GM21529 (cell line): ENCODE data around the gene TIMM50.
"Not testable (repeated sequence)": the region's sequence is repeated elsewhere in the genome, so short reads cannot be mapped to it uniquely, and the experiment has no call there.

Experiments
- ATAC-seq: cut with Tn5 transposase; IDR thresholded peaks from one replicate; pipeline ENCODE4 v1.9.1; 2021; ENCODE audit not compliant: unreplicated experiment

TIMM50 gene

DNA sequence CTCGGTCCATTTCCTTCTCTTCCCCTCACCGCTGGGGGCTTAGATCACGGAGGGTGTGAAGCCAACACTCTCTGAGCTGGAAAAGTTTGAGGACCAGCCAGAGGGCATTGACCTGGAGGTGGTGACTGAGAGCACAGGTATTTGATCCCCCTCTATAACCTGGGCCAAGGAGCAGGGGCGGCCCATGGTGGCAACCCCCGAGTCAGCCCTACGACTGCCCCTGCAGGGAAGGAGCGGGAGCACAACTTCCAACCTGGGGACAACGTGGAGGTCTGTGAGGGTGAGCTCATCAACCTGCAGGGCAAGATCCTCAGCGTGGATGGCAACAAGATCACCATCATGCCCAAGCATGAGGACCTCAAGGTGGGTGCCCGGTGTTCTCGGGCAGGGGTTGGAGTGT is 11.6 kb upstream of the TIMM50 start:
- ATAC-seq, result no peak

DNA sequence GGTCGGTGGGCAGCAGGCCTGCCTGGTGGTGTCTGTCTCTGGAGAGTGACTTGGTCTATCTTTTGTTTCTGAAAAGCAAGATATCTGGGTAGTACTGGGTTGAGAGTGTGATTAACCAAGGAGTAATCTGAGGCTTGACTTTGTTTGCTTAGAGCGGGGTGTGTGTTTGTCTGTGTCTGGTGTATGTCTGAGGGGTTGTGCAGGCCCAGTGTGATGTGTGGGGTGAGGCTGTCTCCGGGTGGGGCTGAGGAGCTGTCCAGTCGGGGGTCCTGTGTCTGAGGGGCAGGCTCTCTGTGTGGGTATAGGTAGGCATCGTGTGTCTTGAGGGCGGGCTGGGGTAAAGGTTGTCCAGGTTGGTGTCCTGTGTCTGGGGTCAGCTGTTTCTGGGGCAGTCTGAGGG is 11.1 kb upstream of the TIMM50 start:
- ATAC-seq, result no peak

DNA sequence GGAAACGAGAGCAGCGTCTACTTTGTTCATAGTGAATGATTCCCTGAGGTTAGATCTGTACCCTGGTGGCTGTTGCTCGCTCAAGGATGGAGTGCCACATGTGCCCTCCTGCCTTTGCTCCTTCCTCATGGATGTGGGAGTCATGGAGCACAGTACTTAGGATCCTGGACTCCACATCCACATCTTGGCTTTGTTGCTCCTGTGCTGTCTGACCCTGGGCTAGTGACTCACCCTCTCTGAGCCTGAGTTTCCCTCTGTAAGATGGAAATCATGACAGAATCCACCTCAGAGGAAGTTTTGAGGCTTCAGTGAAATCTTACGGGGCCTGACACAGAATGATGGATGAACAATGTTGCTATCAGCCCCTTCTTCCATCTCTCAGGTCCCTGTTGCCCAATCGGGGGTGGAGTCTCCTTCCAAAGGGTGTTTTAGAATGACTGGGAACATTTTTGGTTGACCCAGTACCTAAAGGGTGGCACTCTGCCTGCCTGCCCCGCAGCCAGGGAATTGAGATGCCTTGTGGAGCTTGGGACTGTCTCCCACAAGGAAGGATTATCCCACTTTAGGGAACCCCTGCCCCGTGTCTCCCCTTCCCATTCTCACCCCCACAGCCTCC is 9.8 kb upstream of the TIMM50 start:
- ATAC-seq, result no peak

DNA sequence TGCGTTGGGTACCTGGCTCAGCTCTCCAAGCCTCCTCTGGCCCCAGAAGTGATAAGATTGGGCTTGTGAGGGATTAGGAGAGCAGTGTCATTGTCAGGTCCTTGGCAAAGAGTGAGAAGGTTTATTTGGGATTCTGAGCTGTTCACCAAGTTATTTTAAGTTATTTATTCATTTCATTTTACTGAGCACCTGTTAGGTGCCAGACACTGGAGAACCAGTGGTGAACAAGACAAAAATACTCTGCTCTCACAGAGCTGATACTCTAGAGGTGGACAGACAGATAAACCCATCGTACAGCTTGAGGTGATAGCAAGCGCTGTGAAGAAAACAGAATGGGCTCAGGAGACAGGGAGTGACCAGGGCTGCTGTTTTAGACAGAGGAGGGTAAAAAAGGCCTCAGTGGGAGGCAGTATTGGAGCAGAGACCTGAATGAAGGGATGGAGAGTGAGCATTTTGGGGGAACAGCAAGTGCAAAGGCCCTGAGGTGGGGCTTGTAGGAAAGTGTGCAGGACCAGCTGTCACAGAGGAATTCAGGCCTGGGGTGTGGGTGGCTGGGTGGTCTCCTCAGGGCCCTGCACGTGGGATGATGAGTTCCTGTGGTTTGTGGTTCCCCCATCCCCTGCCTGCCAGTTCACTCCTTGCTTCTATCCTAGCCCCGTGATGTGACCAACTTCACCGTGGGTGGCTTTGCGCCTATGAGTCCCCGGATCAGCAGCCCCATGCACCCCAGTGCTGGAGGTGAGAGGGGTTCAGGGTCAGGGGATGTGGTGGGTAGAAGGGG is 8.7 kb upstream of the TIMM50 start:
- no peak for ATAC-seq

DNA sequence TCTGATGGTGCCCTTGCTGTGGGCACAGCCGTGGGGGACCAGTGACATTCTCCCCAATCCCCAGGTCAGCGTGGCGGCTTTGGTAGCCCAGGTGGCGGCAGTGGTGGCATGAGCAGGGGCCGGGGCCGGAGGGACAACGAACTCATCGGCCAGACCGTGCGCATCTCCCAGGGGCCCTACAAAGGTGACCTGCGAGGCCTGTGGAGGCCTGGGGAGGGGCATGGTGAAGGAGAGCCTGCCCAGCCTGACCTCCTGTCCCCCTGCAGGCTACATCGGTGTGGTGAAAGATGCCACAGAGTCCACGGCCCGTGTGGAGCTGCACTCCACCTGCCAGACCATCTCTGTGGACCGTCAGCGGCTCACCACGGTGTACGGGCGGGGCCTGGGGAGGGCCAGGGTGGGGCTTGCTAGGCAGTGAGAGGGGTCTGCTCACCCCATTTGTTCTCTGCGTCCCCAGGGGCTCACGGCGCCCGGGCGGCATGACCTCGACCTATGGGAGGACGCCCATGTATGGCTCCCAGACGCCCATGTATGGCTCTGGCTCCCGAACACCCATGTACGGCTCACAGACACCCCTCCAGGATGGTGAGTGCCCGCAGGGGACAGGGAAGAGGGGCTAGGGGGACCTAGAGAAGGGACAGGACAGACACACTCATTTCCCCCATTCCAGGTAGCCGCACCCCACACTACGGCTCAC is 7.7 kb upstream of the TIMM50 start:
- no peak for ATAC-seq

DNA sequence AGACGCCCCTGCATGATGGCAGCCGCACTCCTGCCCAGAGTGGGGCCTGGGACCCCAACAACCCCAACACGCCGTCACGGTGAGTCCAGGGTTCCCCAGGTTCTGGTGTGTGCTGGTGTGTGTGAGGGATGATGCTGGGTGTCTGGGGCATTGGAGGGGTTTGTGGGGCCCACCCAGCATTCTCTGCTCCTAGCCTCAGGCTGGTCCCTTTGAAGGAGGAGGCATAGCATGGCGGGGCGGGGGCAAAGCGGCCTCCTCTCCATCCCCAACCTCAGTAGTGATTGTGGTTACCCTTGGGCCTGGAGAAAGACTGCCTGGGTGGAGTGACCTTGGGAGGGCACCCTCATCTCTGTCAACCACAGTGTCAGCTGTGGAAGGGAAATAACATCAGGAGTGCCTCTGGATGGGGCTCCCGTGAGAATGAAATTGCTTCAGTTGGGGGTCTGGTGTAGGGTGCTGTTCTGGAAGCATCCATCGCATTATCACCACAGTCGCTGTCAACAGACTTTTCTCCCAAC is 7.1 kb upstream of the TIMM50 start:
- ATAC-seq, result no peak

DNA sequence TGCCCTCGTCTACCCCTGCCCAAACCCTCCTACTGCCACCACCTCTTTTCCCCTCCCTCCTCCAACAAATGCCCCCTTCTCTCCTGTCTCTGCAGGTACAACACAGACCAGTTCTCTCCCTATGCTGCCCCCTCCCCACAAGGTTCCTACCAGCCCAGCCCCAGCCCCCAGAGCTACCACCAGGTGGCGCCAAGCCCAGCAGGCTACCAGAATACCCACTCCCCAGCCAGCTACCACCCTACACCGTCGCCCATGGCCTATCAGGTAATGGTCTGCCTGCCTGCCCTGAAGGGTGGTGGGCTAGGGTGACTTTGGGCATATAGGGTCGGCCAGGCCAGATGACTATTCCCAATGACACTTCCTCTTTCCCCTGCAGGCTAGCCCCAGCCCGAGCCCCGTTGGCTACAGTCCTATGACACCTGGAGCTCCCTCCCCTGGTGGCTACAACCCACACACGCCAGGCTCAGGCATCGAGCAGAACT is 6.5 kb upstream of the TIMM50 start:
- no peak for ATAC-seq

DNA sequence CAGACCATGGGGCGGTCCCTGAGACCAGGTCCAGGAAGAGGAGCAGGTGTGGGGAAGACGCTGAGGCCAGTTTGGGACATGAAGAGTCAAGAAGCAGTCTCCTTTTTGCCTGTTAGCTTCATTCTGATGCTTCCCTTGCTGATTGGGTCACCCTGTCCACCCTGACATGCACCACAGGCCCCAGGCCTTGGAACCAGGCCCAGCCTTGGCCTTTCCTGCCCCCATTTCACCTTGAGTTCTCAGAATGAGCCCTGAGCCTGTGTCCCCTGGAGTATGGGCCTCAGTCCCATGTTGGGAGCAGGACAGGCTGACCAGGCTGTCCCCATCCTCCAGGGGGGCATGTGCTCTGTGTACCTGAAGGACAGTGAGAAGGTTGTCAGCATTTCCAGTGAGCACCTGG is 4.9 kb upstream of the TIMM50 start:
- ATAC-seq, result no peak

DNA sequence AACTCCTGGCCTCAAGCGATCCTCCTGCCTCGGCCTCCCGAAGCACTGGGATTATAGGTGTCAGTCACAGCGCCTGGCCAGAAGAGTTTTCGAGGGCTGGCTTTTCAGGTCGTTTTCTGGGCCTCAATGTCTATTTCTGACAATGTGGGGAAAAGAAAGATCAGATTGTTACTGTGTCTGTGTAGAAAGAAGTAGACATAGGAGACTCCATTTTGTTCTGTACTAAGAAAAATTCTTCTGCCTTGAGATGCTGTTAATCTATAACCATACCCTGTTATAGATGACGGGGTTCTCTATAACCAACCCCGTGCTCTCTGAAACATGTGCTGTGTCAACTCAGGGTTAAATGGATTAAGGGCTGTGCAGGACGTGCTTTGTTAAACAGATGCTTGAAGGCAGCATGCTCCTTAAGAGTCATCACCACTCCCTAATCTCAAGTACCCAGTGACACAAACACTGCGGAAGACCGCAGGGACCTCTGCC is 1.3 kb upstream of the TIMM50 start:
- ATAC-seq, result not testable (repeated sequence)

DNA sequence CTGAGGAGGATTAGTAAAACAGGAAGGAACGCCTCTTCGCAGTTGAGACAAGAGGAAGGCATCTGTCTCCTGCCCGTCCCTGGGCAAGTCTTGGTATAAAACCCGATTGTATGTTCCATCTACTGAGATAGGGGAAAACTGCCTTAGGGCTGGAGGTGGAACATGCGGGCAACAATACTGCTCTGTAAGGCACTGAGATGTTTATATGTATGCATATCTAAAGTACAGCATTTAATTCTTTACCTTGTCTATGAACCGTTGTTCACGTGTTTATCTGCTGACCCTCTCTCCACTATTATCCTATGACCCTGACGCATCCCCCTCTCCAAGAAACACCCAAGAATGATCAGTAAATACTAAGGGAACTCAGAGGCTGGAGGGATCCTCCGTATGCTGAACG is 722 bp upstream of the TIMM50 start:
- no peak for ATAC-seq

DNA sequence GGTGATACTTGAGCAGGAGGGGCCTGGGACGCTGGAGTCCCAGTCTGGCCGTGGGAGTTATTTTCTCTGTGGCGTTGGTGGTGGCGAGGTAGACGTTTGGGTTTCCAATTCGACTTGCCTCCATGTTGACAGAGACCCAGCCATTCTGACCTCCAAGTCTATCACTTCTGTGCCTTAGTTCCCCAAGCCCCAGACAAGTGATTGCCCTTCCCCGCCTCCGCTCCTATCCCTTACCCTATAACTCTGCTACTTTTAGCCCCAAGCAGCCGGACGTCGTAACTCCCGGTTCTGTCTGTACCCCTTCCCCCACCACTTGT is 549 bp downstream of the TIMM50 start:
- peak; percentile 20 for ATAC-seq

DNA sequence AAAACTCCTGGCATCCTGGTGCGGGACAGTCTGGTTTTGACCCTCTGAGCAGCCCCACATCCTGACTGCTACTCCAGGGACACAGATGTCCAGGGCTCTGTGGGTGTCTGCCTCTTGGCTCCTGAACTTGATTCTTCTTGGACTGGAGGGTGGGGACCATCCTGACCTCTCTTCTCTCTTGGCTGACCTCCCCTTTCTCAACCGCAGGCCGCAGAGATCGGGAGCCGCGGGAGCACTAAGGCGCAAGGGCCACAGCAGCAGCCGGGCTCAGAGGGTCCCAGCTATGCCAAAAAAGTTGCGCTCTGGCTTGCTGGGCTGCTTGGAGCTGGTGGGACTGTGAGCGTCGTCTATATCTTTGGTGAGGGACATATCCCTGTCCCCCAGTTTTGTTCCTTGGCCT is 1.0 kb downstream of the TIMM50 start:
- no peak for ATAC-seq

DNA sequence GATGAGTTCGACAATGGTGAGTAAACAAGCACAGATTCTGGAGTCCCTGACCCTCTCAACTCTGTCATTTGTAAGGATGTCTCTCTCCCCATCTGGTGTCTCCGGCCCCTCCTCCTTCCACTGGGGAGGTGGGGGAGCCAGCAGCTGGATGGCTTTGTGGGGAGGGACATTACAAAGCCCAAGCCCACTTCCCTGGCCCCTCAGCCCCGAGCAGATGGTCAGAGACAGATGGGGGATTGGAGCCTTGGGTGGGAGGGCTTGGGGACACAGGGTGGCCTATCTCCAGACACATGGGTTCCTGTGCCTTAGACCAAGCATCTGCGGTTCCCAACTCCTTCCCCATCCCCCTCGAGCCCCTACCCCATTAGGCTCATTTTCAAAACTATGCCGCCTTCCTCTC is 2.5 kb downstream of the TIMM50 start:
- ATAC-seq, result no peak

DNA sequence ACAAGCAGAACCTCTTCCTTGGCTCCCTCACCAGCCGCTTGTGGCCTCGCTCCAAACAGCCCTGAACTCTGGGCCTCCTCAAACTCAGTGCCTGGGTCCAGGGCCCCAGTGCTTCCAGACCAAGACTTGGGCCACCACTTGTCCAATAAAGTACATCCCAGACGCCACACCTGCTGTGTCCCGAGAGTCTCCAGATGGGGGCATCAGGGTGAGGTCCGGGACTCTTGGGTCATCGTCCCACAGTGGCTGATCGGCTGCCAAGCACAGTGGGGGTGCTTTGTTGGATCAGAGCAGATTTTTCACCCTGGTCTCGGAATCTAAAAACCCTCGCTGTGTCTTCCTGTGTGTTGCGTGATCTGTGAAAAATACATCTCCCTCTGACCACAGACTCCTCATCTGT is 9.1 kb downstream of the TIMM50 start:
- ATAC-seq, result no peak

DNA sequence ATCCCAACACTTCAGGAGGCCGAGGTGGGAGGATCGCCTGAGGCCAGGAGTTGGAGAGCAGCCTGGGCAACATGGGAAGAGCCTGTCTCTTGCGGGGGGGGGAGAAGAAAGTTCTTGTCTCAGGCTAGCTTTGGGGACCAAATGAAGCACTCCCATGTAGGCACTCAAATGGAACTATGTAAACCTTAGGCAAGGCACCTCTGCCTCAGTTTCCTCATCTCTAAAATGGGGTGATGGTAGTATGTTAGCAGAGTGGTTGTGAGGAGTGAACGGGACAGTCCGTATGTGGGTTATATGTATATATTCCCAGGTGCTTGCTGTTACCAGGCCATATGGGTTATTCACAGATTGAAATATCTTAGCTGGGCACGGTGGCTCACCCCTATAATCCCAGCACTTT is 11.6 kb downstream of the TIMM50 start:
- ATAC-seq, result no peak

DNA sequence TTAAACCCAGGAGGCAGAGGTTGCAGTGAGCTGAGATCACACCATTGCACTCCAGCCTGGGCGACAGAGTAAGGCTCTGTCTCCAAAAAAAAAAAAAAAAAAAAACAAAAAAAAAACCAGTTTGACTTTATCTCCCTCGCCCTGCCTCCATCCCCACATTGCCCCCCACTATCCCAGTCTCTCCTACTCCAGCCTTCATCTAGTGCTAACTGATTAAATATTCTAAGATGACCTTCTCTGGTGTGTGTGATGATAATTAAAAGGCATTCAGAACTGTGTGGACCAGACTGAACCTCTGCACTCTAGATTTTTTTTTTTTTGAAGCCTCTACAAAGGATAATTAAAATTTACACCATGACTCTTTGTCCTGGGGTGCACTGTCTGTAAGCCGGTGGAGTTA is 12.2 kb downstream of the TIMM50 start:
- no peak for ATAC-seq

DNA sequence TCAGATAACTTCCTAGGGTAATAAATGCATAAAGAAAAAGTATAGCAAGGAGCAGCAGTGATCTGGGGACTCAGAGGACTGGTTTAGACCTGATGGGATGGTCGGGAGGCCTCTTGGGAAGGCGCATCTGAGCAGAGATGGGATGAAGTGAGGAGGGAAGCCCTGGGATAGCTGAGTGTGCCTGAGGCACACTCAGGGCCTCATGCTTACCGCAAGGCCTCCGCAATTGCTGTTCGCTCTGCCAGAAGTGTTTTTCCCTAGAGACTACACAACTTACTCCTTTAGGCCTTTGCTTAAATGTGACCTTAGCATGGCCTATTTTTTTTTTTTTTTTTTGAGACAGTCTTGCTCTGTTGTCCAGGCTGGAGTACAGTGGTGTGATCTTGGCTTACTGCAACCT is 14.0 kb downstream of the TIMM50 start:
- no peak for ATAC-seq

DNA sequence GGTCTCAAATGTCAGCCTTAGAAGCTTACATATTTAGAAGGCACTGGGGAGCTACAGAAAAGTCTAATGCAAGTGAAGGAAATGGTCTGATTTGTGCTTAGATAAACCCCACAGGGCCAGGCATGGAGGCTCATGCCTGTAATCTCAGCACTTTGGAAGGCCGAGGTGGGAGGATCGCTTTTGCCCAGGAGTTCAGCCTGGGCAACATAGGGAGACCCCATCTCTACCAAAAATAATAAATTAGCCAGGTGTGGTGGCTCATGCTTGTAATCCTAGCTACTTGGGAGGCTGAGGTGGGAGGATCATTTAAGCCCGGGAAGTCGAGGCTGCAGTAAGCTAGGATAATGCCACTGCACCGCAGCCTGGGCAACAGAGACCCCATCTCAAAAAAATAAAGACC is 15.4 kb downstream of the TIMM50 start:
- no peak for ATAC-seq

DNA sequence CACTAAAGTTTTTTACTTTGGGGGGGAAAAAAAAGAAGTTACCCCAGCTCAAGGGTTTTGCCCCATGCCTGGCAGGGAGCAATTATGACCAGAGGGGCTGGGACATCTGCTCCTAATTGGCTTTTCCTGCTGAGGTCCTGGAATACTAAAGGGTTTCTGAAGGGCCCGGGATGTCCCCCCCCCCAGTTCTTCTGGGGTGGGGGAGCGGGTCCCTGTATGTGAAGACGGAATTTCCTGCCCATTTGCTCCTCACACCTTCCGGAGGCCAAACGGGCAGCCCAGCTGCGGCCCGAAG is 17.0 kb downstream of the TIMM50 start:
- no peak for ATAC-seq

DNA sequence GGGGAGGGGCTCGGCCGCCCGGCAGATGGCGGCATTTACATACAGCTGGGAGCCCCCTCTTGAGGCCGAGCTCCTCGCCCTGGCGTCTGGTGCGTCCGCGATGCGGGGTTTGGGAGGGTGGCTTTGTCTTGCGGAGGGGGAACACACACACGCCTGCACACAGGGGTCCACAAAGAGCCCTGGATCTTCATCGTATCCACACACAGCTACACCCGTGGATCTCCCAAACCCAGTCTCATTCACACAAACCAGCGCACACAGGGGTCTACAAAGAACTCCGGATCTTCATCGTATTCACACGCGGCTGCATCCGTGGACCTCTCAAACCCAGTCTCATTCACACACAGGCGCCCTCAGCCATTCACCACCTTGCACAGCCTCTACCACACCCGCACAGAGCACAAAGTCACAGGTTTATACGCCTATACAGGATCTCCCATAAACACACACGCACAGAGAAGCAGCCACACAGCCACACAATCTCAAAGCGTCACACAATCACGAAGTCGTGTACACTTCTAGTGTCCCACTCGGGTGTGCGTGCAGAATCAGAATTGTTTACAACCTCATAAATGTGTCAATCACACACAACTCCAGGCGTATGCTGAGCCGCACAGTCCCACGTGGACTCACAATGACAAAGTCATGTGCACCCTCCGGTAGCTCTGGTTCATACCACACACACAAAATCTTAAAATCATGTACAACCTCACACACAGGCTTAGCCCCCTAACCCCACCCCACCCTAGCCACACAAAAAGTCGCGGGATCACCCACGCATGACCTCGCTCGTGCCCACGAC is 17.6 kb downstream of the TIMM50 start:
- no peak for ATAC-seq
